Spinal cord (tissue), 10 donors: Measurements from ENCODE around the gene KIRREL3. TPM values are rescaled to one million over a fixed set of nuclear protein-coding genes. Genes with fewer than 3 reads are reported as not detected.

Experiments used
- DNase-seq, 6 donors: peaks; one replicate each; pipeline versions ENCODE4 v3.0.0 to v3.0.0-alpha.2; 2013 to 2015; ENCODE audit warnings: low spot score in 6 of 6, low read depth in 4 of 6
- H3K27ac ChIP-seq: one replicate; pipeline ENCODE4 v1.5.1; 2013; ENCODE audit warnings: low read depth, low read length, control low read depth
- H3K27me3 ChIP-seq: one replicate; pipeline ENCODE4 v1.6.1; 2013; ENCODE audit warnings: low read length; ENCODE audit not compliant: control insufficient read depth, insufficient read depth
- H3K36me3 ChIP-seq: one replicate; pipeline ENCODE4 v1.6.1; 2013; ENCODE audit warnings: low read length; ENCODE audit not compliant: control insufficient read depth, insufficient read depth
- H3K4me1 ChIP-seq: one replicate; pipeline ENCODE4 v1.6.1; 2013; ENCODE audit warnings: low read length; ENCODE audit not compliant: control insufficient read depth, insufficient read depth
- H3K4me3 ChIP-seq: one replicate; pipeline ENCODE4 v1.5.1; 2013; ENCODE audit warnings: low read depth, low read length, control low read depth
- H3K9me3 ChIP-seq: one replicate; pipeline ENCODE4 v1.6.1; 2013; ENCODE audit warnings: low read length; ENCODE audit not compliant: control insufficient read depth, insufficient read depth
- WGBS: methylation state at CpG from one replicate; pipeline ENCODE4 v1.1.5; 2013; ENCODE audit warnings: missing lambda C conversion rate; ENCODE audit not compliant: insufficient coverage; 5-methylcytosine and 5-hydroxymethylcytosine counted together
- polyA plus RNA-seq, 2 donors: library from polyadenylated mRNA; unstranded; fragments of 120-200 nt; gene quantifications; one replicate each; pipeline ENCODE4 v1.2.1, GENCODE V29; 2013; ENCODE audit not compliant: insufficient read length in 2 of 2
- total RNA-seq, 2 donors: library from RNA; depleted of rRNA in 1 of 2; stranded (reverse); fragments of 120-200 nt in 1 of 2; fragments of >200 nt in 1 of 2; gene quantifications; one replicate each; pipeline versions ENCODE4 v1.2.3 to v1.2.4, GENCODE V29; 2013 to 2014
- donor health status: healthy.

The KIRREL3 gene
- total and polyA plus RNA-seq, 4 donors, result 10.0 to 58.1 (median 31.7) TPM

- WGBS, result 85% methylated on average over 22 of the region's 26 CpGs
- Histone ChIP-seq H3K9me3 (no peaks in the 10 kb centered on the region), H3K27ac (no peak overlapping the region)
Measured at GRCh38 chr11:126583594-126584427, 416.8 kb downstream of the KIRREL3 start.

GRCh38 chr11:126583101-126583500, 417.5 kb downstream of the KIRREL3 start:
- H3K9me3 ChIP-seq, result no peaks in the 10 kb centered on the region
- peak in 1 of 6 donors; percentile 28 for DNase-seq
- H3K4me1 ChIP-seq, result peaks cover 49% of the 10 kb centered on the region
- H3K27me3 ChIP-seq, result peaks cover 8% of the 10 kb centered on the region
- no peak overlapping the region for H3K4me3 ChIP-seq
- 88% methylated on average over 1 of the region's 3 CpGs for WGBS
- H3K27ac ChIP-seq, result no peak overlapping the region
- no peaks in the 10 kb centered on the region for H3K36me3 ChIP-seq

More at GRCh38 chr11:126583594-126584427, 416.8 kb downstream of the KIRREL3 start:
- peak in 1 of 6 donors; percentile 71 for DNase-seq
- Histone ChIP-seq H3K4me1 (peaks cover 50% of the 10 kb centered on the region), H3K36me3 (no peaks in the 10 kb centered on the region), H3K4me3 (no peak overlapping the region), H3K27me3 (peaks cover 10% of the 10 kb centered on the region)

GRCh38 chr11:126581871-126582648, 418.5 kb downstream of the KIRREL3 start:
- 84% methylated on average over 11 of the region's 11 CpGs for WGBS
- H3K9me3 ChIP-seq, result no peaks in the 10 kb centered on the region
- H3K27ac ChIP-seq, result no peak overlapping the region
- peaks cover 46% of the 10 kb centered on the region for H3K4me1 ChIP-seq
- H3K27me3 ChIP-seq, result peaks cover 7% of the 10 kb centered on the region
- no peak overlapping the region for H3K4me3 ChIP-seq
- H3K36me3 ChIP-seq, result no peaks in the 10 kb centered on the region
- peak in 1 of 6 donors; percentile 78 for DNase-seq

- Histone ChIP-seq H3K9me3 (no peaks in the 10 kb centered on the region), H3K27ac (no peak overlapping the region), H3K27me3 (peaks cover 4% of the 10 kb centered on the region), H3K4me3 (no peak overlapping the region), H3K4me1 (peaks cover 20% of the 10 kb centered on the region), H3K36me3 (no peaks in the 10 kb centered on the region)
- DNase-seq, result no peak
- 91% methylated on average over 9 of the region's 9 CpGs for WGBS
Measured at GRCh38 chr11:126578426-126578825, 422.1 kb downstream of the KIRREL3 start.

DNA sequence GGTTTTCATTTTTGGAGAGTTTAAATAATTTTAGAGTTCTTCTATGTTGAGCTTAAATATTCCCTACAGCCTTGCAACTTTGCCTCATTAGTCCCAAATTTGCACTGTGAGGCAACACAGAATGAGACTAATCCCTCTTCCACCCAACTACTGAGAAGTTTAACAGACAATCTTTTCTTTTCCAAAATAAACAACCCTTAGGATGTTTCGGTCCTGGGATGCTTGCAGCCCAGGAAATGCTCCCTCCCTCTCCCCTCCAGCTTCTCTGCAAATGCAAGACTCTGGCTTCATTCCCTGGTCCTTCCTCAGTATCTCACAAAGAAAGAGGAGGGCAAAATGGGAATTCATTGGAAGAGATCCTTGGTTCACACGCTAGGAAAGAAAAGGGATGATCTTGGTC, 422.5 kb downstream of the KIRREL3 start:
- 57% methylated on average over 1 of the region's 2 CpGs for WGBS
- no peaks in the 10 kb centered on the region for H3K36me3 ChIP-seq
- H3K27ac ChIP-seq, result no peak overlapping the region
- H3K27me3 ChIP-seq, result peaks cover 4% of the 10 kb centered on the region
- H3K4me3 ChIP-seq, result no peak overlapping the region
- no peaks in the 10 kb centered on the region for H3K9me3 ChIP-seq
- H3K4me1 ChIP-seq, result peaks cover 20% of the 10 kb centered on the region
- DNase-seq, result no peak

DNA sequence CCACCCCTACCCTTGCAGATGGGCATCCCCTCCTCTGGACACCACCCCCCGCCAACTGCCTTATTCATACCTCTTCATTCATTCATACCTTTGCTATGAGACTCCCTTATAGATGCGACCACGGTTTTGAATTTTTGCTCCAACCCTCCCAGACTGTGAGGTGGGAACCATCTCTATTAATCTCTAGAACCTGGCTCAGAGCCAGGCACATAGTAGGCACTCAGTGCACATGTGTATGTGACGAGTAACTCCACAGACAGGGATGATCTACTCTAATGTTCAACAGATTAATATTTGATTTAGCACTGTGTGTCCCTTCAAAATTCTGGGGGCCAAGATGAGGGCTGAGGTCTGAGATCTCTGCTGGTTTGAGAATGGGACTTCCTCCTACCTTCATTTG, 424.7 kb downstream of the KIRREL3 start:
- Histone ChIP-seq H3K36me3 (no peaks in the 10 kb centered on the region), H3K4me3 (no peak overlapping the region), H3K27ac (no peak overlapping the region), H3K9me3 (no peaks in the 10 kb centered on the region), H3K4me1 (peaks cover 11% of the 10 kb centered on the region), H3K27me3 (peaks cover 4% of the 10 kb centered on the region)
- WGBS, result 95% methylated on average over 3 of the region's 4 CpGs
- DNase-seq, result no peak

DNA sequence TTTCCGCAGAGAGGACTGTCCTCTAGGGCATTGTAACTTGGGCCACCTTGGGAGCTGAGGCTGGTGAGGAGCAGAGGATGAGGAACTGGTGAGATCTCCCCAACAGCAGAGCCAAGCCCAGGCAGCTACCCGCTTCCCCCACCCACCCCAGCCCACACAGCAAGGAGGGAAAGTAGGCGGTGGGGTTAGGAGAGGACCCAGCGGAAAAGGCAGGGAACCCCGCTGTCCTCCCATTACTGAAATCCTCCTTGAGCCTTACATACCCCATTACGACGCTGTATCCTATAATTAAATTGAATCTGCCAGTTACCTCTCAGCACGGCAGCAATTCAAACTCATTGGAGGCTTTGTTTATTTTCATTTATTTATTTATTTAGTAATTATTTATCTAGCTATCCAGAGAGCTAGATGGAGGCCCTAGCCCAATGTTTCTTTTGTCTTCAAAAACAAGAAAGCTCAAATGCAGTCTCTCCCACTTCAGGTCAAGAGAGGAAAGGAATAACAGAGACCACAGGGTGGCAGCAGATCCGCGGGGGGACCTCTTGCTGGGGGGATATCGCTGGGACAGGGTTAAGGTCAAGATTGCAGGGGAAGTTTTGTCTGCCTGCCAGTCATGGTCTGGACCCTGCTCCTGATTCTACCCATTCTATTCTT, 427.1 kb downstream of the KIRREL3 start:
- Histone ChIP-seq H3K4me3 (no peak overlapping the region), H3K27ac (no peak overlapping the region), H3K36me3 (no peaks in the 10 kb centered on the region), H3K9me3 (no peaks in the 10 kb centered on the region), H3K4me1 (peaks cover 11% of the 10 kb centered on the region), H3K27me3 (peaks cover 2% of the 10 kb centered on the region)
- no CpG with 5 or more reads among the region's 11 CpGs for WGBS
- peak in 1 of 6 donors; percentile 83 for DNase-seq

- 81% methylated on average over 4 of the region's 5 CpGs for WGBS
- no peaks in the 10 kb centered on the region for H3K9me3 ChIP-seq
- no peaks in the 10 kb centered on the region for H3K36me3 ChIP-seq
- H3K4me3 ChIP-seq, result no peak overlapping the region
- H3K4me1 ChIP-seq, result peaks cover 14% of the 10 kb centered on the region
- H3K27me3 ChIP-seq, result peaks cover 2% of the 10 kb centered on the region
- DNase-seq, result no peak
- no peak overlapping the region for H3K27ac ChIP-seq
Measured at GRCh38 chr11:126570489-126570888, 430.1 kb downstream of the KIRREL3 start.

GRCh38 chr11:126567419-126567818, 433.2 kb downstream of the KIRREL3 start:
- Histone ChIP-seq H3K4me1 (peaks cover 8% of the 10 kb centered on the region), H3K36me3 (no peaks in the 10 kb centered on the region), H3K27me3 (peaks cover 2% of the 10 kb centered on the region), H3K4me3 (no peak overlapping the region), H3K27ac (no peak overlapping the region), H3K9me3 (no peaks in the 10 kb centered on the region)
- no peak for DNase-seq
- WGBS, result 68% methylated on average over 4 of the region's 4 CpGs
